Naive B cell (primary cell): ENCODE data around the gene AP1M1. TPM values are rescaled to one million over a fixed set of nuclear protein-coding genes. Genes with fewer than 3 reads are reported as not detected.
"Not testable (repeated sequence)": the region's sequence is repeated elsewhere in the genome, so short reads cannot be mapped to it uniquely, and the experiment has no call there.

Experiments used
- ATAC-seq, 2 donors: fragments of 150-1000 bp; cut with Tn5 transposase; 2 replicates each; pipeline ENCODE4 v1.10.0; 2021; ENCODE audit warnings: low read depth in 2 of 2, mild to moderate bottlenecking in 2 of 2, moderate library complexity in 2 of 2
- DNase-seq: peaks from one replicate; pipeline ENCODE4 v3.0.0; 2022
- H3K27ac Mint-ChIP-seq, 6 donors: one replicate each; pipeline ENCODE4 v1.8.0; 2020 to 2022; ENCODE audit warnings: mild to moderate bottlenecking in 6 of 6, mixed read lengths in 6 of 6, moderate library complexity in 5 of 6, inconsistent platforms in 2 of 6
- H3K27me3 Mint-ChIP-seq, 3 donors: one replicate each; pipeline ENCODE4 v1.8.0; 2021 to 2022; ENCODE audit warnings: mixed read lengths in 3 of 3, mild to moderate bottlenecking in 1 of 3
- H3K36me3 Mint-ChIP-seq, 2 donors: one replicate each; pipeline ENCODE4 v1.8.0; 2020 to 2022; ENCODE audit warnings: mixed read lengths in 2 of 2, inconsistent platforms in 1 of 2, mild to moderate bottlenecking in 1 of 2
- H3K4me1 Mint-ChIP-seq, 3 donors: one replicate each; pipeline ENCODE4 v1.8.0; 2020 to 2022; ENCODE audit warnings: mixed read lengths in 3 of 3, inconsistent platforms in 1 of 3, mild to moderate bottlenecking in 1 of 3, moderate library complexity in 1 of 3
- H3K4me3 Mint-ChIP-seq, 8 donors: one replicate each; pipeline ENCODE4 v1.8.0; 2020 to 2022; ENCODE audit warnings: mild to moderate bottlenecking in 8 of 8, mixed read lengths in 8 of 8, moderate library complexity in 8 of 8, inconsistent platforms in 2 of 8
- H3K9me3 Mint-ChIP-seq, 7 donors: one replicate each; pipeline ENCODE4 v1.8.0; 2020 to 2022; ENCODE audit warnings: mixed read lengths in 7 of 7, mild to moderate bottlenecking in 5 of 7, inconsistent platforms in 2 of 7, moderate library complexity in 1 of 7
- polyA plus RNA-seq, 6 donors: library from polyadenylated mRNA; unstranded; fragments of 300-500 nt; fragmentation: Illumina TruSeq; gene quantifications; one replicate each; pipeline ENCODE4 v1.2.3, GENCODE V29; 2021; ENCODE audit warnings: low read depth in 6 of 6

Gene AP1M1
- polyA plus RNA-seq, 6 donors from 2014 or later: 121 to 135 (median 122) TPM

GRCh38 chr19:16166417-16166816 is 31.3 kb upstream of the AP1M1 start:
- Mint-ChIP-seq H3K4me1 (peaks cover 15 to 20% (median 17%) of the 10 kb centered on the region in 3 donors), H3K36me3 (no peaks in the 10 kb centered on the region), H3K27me3 (no peaks in the 10 kb centered on the region), H3K4me3 (no peak overlapping the region), H3K9me3 (peaks cover 0 to 2% (median 0%) of the 10 kb centered on the region in 7 donors), H3K27ac (no peak overlapping the region)
- DNase-seq (no peak), ATAC-seq (no peak)

- Mint-ChIP-seq H3K36me3 (no peaks in the 10 kb centered on the region), H3K27ac (peak overlapping the region in 1 of 6 donors; percentile 70), H3K27me3 (no peaks in the 10 kb centered on the region), H3K9me3 (peaks cover 0 to 2% (median 0%) of the 10 kb centered on the region in 7 donors), H3K4me3 (peak overlapping the region in 1 of 8 donors; percentile 34), H3K4me1 (peaks cover 15 to 20% (median 17%) of the 10 kb centered on the region in 3 donors)
- ATAC-seq: no peak
- no peak for DNase-seq
Measured at GRCh38 chr19:16167055-16167454, 30.7 kb upstream of the AP1M1 start.

- H3K36me3 Mint-ChIP-seq: no peaks in the 10 kb centered on the region
- ATAC-seq (peak; percentile 64 to 78), DNase-seq (peak; percentile 20)
- H3K27me3 Mint-ChIP-seq: no peaks in the 10 kb centered on the region
- H3K4me3 Mint-ChIP-seq: peak overlapping the region in 2 of 8 donors; percentile 41 to 51
- peaks cover 23 to 27% (median 25%) of the 10 kb centered on the region in 3 donors for H3K4me1 Mint-ChIP-seq
- H3K27ac Mint-ChIP-seq: peak overlapping the region in 1 of 6 donors; percentile 49
- peaks cover 0 to 2% (median 0%) of the 10 kb centered on the region in 7 donors for H3K9me3 Mint-ChIP-seq
Measured at GRCh38 chr19:16168465-16169081, 29.1 kb upstream of the AP1M1 start.

- ATAC-seq (no peak), DNase-seq (no peak)
- Mint-ChIP-seq H3K4me3 (no peak overlapping the region), H3K9me3 (peaks cover 0 to 3% (median 0%) of the 10 kb centered on the region in 7 donors), H3K27ac (peak overlapping the region in 1 of 6 donors; percentile 91), H3K36me3 (no peaks in the 10 kb centered on the region), H3K27me3 (no peaks in the 10 kb centered on the region), H3K4me1 (peaks cover 23 to 28% (median 25%) of the 10 kb centered on the region in 3 donors)
Measured at GRCh38 chr19:16170134-16170533, 27.6 kb upstream of the AP1M1 start.

- peaks cover 12 to 22% (median 20%) of the 10 kb centered on the region in 3 donors for H3K4me1 Mint-ChIP-seq
- H3K27ac Mint-ChIP-seq: no peak overlapping the region
- DNase-seq: no peak
- no peaks in the 10 kb centered on the region for H3K36me3 Mint-ChIP-seq
- no peaks in the 10 kb centered on the region for H3K27me3 Mint-ChIP-seq
- H3K4me3 Mint-ChIP-seq: no peak overlapping the region
- peaks cover 0 to 1% (median 0%) of the 10 kb centered on the region in 7 donors for H3K9me3 Mint-ChIP-seq
- ATAC-seq: no peak
Measured at GRCh38 chr19:16175954-16176353, 21.8 kb upstream of the AP1M1 start.

GRCh38 chr19:16178866-16179265 is 18.8 kb upstream of the AP1M1 start:
- H3K9me3 Mint-ChIP-seq, H3K36me3 Mint-ChIP-seq, H3K27me3 Mint-ChIP-seq, DNase-seq: not testable (repeated sequence)
- Mint-ChIP-seq H3K27ac (peak overlapping the region in 2 of 6 donors; percentile 21 to 79), H3K4me3 (peak overlapping the region in 3 of 8 donors; percentile 41 to 62 (median 49)), H3K4me1 (peaks cover 7 to 30% (median 10%) of the 10 kb centered on the region in 3 donors)
- ATAC-seq: peak; percentile 23 to 43

GRCh38 chr19:16180611-16181010 is 17.1 kb upstream of the AP1M1 start:
- ATAC-seq: no peak
- no peaks in the 10 kb centered on the region for H3K27me3 Mint-ChIP-seq
- DNase-seq: no peak
- H3K36me3 Mint-ChIP-seq: peaks cover 3 to 6% of the 10 kb centered on the region in 2 donors
- H3K9me3 Mint-ChIP-seq: no peaks in the 10 kb centered on the region
- H3K4me3 Mint-ChIP-seq: no peak overlapping the region
- H3K27ac Mint-ChIP-seq: no peak overlapping the region
- peaks cover 14 to 38% (median 18%) of the 10 kb centered on the region in 3 donors for H3K4me1 Mint-ChIP-seq

- DNase-seq: no peak
- Mint-ChIP-seq H3K36me3 (peaks cover 6 to 9% of the 10 kb centered on the region in 2 donors), H3K9me3 (no peaks in the 10 kb centered on the region), H3K4me3 (peak overlapping the region; percentile 99 to 100 (median 100)), H3K27me3 (no peaks in the 10 kb centered on the region), H3K27ac (peak overlapping the region in 5 of 6 donors; percentile 95 to 99 (median 98)), H3K4me1 (peaks cover 30 to 59% (median 40%) of the 10 kb centered on the region in 3 donors)
- ATAC-seq: no peak
Measured at GRCh38 chr19:16184665-16185122, 13.0 kb upstream of the AP1M1 start.

GRCh38 chr19:16185123-16185767 is 12.5 kb upstream of the AP1M1 start, which contains the start of gene FAM32A:
TSS of gene FAM32A (plus strand) at chr19:16185410. CDS start at chr19:16185443, 33 bp downstream.
- Mint-ChIP-seq H3K36me3 (peaks cover 6 to 9% of the 10 kb centered on the region in 2 donors), H3K9me3 (no peaks in the 10 kb centered on the region), H3K4me1 (peaks cover 27 to 55% (median 45%) of the 10 kb centered on the region in 3 donors), H3K27me3 (no peaks in the 10 kb centered on the region), H3K27ac (peak within 1 kb of the TSS; percentile 95 to 99 (median 98)), H3K4me3 (peak within 1 kb of the TSS; percentile 99 to 100 (median 100))
- peak; percentile 91 for ATAC-seq
- DNase-seq: peak; percentile 98

- Mint-ChIP-seq H3K27ac (peak overlapping the region; percentile 95 to 99 (median 98)), H3K4me1 (peaks cover 27 to 55% (median 47%) of the 10 kb centered on the region in 3 donors), H3K4me3 (peak overlapping the region; percentile 99 to 100 (median 100)), H3K9me3 (no peaks in the 10 kb centered on the region), H3K27me3 (no peaks in the 10 kb centered on the region), H3K36me3 (peaks cover 6 to 9% of the 10 kb centered on the region in 2 donors)
- ATAC-seq (peak; percentile 38 to 45), DNase-seq (peak; percentile 43)
Measured at GRCh38 chr19:16185768-16186123, 12.0 kb upstream of the AP1M1 start.

GRCh38 chr19:16188521-16188920 is 9.2 kb upstream of the AP1M1 start:
- ATAC-seq: no peak
- no peaks in the 10 kb centered on the region for H3K27me3 Mint-ChIP-seq
- peak overlapping the region in 1 of 6 donors; percentile 32 for H3K27ac Mint-ChIP-seq
- H3K4me3 Mint-ChIP-seq: peak overlapping the region in 5 of 8 donors; percentile 4 to 67 (median 44)
- DNase-seq: no peak
- peaks cover 27 to 48% (median 42%) of the 10 kb centered on the region in 3 donors for H3K4me1 Mint-ChIP-seq
- no peaks in the 10 kb centered on the region for H3K9me3 Mint-ChIP-seq
- H3K36me3 Mint-ChIP-seq: peaks cover 9 to 12% of the 10 kb centered on the region in 2 donors

- DNase-seq (no peak), ATAC-seq (no peak)
- H3K36me3 Mint-ChIP-seq: peaks cover 8 to 10% of the 10 kb centered on the region in 2 donors
- H3K27me3 Mint-ChIP-seq: no peaks in the 10 kb centered on the region
- peak overlapping the region in 1 of 8 donors; percentile 45 for H3K4me3 Mint-ChIP-seq
- H3K27ac Mint-ChIP-seq: peak overlapping the region in 1 of 6 donors; percentile 69
- no peaks in the 10 kb centered on the region for H3K9me3 Mint-ChIP-seq
- peaks cover 25 to 44% (median 37%) of the 10 kb centered on the region in 3 donors for H3K4me1 Mint-ChIP-seq
Measured at GRCh38 chr19:16190198-16190597, 7.5 kb upstream of the AP1M1 start.

GRCh38 chr19:16190736-16191135 is 7.0 kb upstream of the AP1M1 start:
- DNase-seq: no peak
- Mint-ChIP-seq H3K27ac (peak overlapping the region in 1 of 6 donors; percentile 15), H3K4me3 (peak overlapping the region in 1 of 8 donors; percentile 45), H3K9me3 (no peaks in the 10 kb centered on the region), H3K36me3 (peaks cover 6% of the 10 kb centered on the region in 2 donors), H3K4me1 (peaks cover 19 to 39% (median 33%) of the 10 kb centered on the region in 3 donors), H3K27me3 (no peaks in the 10 kb centered on the region)
- no peak for ATAC-seq
